ENCODE results near the gene MYH6. TPM values are rescaled to one million over a fixed set of nuclear protein-coding genes. Genes with fewer than 3 reads are reported as not detected.

MYH6 gene
- total RNA-seq, 2 donors from 2014 or later = 0.28 TPM; not detected in 1

DNA sequence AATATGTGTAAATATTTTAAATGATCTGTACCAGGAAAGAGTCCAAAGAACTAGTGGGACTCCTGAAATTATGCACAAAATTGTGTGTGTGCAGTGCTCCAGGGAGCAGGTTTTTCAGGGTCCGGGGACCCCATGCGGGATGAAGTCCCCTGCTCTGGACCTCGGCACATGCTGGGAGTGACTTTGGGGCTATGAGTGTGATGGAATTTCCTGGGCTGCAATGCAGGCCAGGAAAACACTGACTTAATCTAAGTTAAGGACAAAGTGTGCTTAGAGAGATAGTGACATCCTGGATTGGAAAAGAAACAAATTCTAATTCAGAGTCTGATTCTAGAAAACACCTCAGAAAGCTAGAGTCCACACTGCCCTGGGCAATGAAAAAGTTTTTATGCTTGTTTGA lies 6.2 kb upstream of the MYH6 start:
- no peaks in the 10 kb centered on the region for H3K4me1 Mint-ChIP-seq (ENCODE audit: low read depth in 2 of 2)
- H3K27ac Mint-ChIP-seq = no peak overlapping the region
- no peaks in the 10 kb centered on the region for H3K36me3 Mint-ChIP-seq
- H3K9me3 Mint-ChIP-seq = no peaks in the 10 kb centered on the region
- peaks cover 3 to 10% of the 10 kb centered on the region in 2 donors for H3K27me3 Mint-ChIP-seq
- ATAC-seq (no peak), DNase-seq (ENCODE audit: low spot score) (no peak)
- no peak overlapping the region for H3K4me3 Mint-ChIP-seq

DNA sequence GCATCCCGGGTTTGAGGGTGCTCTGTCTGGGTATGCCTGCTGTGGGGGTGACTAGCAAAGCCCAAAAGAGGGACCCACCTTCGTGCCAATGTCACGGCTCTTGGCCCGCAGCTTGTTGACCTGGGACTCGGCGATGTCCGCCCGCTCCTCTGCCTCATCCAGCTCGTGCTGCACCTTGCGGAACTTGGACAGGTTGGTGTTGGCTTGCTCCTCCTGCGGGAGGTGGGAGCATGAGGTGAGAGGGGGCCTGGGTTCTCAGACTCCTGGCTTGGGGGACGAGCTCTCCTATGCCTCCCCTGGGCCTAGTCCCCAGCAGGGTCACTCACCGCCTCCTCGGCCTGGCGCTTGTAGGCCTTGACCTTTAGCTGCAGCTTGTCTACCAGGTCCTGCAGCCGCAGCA lies 5.6 kb upstream of the MYH6 start:
- peaks cover 7 to 10% of the 10 kb centered on the region in 2 donors for H3K27me3 Mint-ChIP-seq
- H3K36me3 Mint-ChIP-seq = no peaks in the 10 kb centered on the region
- no peak for DNase-seq (ENCODE audit: low spot score)
- H3K4me1 Mint-ChIP-seq (ENCODE audit: low read depth in 2 of 2) = no peaks in the 10 kb centered on the region
- no peaks in the 10 kb centered on the region for H3K9me3 Mint-ChIP-seq
- no peak overlapping the region for H3K4me3 Mint-ChIP-seq
- no peak for ATAC-seq
- no peak overlapping the region for H3K27ac Mint-ChIP-seq

DNA sequence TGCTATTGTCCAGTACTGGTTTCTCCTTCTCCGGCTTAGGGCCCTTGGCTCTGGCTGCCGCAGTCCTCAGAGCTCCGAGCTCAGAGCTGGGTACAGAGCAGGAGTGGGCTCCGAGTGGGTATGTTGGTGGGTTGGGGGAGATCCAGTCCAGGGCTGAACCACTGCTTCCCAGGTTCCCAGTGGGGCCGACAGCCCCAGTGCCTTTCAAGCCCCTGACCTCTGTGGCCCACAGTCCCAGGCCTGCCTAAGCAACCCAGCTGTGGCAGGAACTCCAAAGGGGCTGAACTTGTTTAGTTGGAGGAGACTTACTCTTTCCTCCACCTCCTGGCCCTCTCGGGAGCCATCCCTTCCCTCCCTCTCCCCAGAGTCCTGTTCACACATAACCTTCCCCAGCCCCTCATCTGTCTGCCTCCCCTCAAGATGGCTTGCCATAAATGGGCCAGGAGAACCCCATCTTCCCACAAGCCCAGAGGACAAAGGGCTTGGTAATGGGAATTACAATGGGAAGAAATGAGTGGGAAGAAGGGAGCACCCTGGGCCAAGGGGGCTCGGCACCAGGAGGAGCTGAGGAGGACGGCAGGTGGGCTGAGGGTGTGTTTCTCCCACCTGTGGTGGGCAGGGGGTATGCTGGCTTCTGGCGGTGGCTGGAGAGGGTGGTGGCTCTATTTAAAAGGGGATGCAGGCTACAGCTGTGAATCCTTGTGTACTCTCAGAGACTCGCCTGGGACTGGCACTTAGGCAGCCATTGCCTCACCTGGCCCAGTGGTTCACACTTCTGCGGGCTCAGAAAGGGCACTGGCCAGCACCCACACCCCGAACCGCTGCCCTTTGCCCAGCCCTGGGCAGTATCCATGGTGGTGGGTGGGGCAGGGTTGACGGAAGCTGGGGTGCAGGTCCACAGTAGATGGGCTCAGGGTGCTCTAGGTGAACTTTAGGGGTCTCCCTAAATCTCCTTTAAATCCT lies 3.8 kb upstream of the MYH6 start:
- no peaks in the 10 kb centered on the region for H3K9me3 Mint-ChIP-seq
- ATAC-seq (no peak), DNase-seq (ENCODE audit: low spot score) (no peak)
- no peaks in the 10 kb centered on the region for H3K4me1 Mint-ChIP-seq (ENCODE audit: low read depth in 2 of 2)
- H3K27me3 Mint-ChIP-seq = peaks cover 9 to 17% of the 10 kb centered on the region in 2 donors
- H3K4me3 Mint-ChIP-seq = no peak overlapping the region
- H3K27ac Mint-ChIP-seq = no peak overlapping the region
- H3K36me3 Mint-ChIP-seq = no peaks in the 10 kb centered on the region

DNA sequence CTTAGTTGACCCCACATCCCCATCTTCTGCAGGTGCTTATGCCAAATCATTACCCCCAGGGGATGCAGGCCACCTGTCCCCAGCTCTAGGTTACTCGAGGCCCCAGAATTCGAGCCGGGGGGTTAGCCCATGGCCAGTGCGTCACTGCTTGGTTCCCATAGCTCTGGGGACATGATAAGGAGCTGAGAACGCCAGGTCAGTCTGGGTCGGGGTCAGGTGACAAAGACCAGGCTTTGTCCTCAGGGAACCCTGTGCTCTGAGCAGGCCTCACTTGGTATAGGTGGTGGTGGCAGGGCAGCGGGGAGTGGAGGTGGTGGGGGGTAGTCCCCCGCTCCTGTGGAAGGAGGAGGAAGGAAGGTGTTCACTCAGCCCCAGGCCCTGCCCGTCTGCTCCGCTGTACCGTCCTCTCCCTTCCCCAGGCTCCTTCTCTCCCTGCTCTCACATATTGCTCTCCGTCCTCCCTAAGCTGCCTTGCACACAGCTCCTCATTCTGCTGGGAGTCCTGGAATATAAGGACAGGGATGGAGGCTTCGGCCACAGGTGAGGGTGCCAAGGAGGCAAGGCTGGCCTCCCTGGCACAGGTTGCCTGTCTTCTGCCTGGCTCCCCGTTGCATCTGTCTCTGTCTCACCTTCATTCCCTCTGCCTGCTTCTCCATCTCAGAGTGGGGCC lies 2.0 kb upstream of the MYH6 start:
- H3K4me3 Mint-ChIP-seq = no peak overlapping the region
- H3K4me1 Mint-ChIP-seq (ENCODE audit: low read depth in 2 of 2) = no peaks in the 10 kb centered on the region
- no peaks in the 10 kb centered on the region for H3K36me3 Mint-ChIP-seq
- DNase-seq (ENCODE audit: low spot score) = no peak
- H3K9me3 Mint-ChIP-seq = no peaks in the 10 kb centered on the region
- H3K27ac Mint-ChIP-seq = no peak overlapping the region
- no peak for ATAC-seq
- H3K27me3 Mint-ChIP-seq = peaks cover 9 to 17% of the 10 kb centered on the region in 2 donors

DNA sequence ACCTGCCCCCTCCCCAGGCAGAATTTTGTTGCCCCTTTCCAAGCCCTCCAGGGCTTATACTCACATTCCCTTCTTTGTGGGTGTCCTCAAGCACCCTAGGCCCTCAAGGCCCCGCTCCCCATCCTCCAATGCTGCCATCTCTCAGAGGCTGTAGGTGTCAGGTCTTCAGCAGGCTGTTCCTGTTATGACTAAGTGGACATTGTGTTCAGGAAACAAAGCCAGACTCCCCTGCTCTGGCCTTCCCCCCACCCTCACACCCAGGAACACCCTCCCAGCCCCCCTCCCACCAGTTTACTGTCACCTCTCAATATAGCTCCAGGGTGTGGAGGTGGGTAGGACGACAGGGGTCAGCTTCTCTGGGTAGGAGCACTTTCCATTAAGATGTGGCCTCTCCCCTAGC lies 1.4 kb upstream of the MYH6 start:
- Mint-ChIP-seq H3K36me3 (no peaks in the 10 kb centered on the region), H3K27ac (no peak overlapping the region), H3K9me3 (no peaks in the 10 kb centered on the region), H3K4me3 (no peak overlapping the region), H3K4me1 (ENCODE audit: low read depth in 2 of 2) (no peaks in the 10 kb centered on the region), H3K27me3 (peaks cover 11 to 17% of the 10 kb centered on the region in 2 donors)
- DNase-seq (ENCODE audit: low spot score) (no peak), ATAC-seq (no peak)

DNA sequence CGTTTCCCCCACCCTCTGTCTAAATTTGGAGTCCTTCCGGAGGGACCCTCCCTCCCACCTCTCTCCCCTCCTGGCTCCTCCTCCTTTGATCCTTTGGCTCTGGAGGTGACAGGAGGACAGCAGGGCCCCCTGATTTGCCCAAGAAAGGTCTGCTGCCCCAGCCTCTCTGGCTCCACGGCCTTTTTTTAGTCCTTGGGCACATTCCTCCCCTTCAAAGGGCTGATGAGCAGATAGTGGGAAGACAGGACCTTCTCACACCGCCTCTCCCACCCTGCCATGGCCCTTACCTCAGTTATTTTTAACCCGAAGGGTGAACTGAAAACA lies 196 bp upstream of the MYH6 start:
- DNase-seq (ENCODE audit: low spot score) = no peak
- Mint-ChIP-seq H3K9me3 (no peaks in the 10 kb centered on the region), H3K4me3 (no peak overlapping the region), H3K36me3 (no peaks in the 10 kb centered on the region), H3K27ac (no peak overlapping the region), H3K4me1 (ENCODE audit: low read depth in 2 of 2) (no peaks in the 10 kb centered on the region), H3K27me3 (peaks cover 15 to 17% of the 10 kb centered on the region in 2 donors)
- ATAC-seq = no peak

- peaks cover 17% of the 10 kb centered on the region in 2 donors for H3K27me3 Mint-ChIP-seq
- no peak overlapping the region for H3K4me3 Mint-ChIP-seq
- no peaks in the 10 kb centered on the region for H3K36me3 Mint-ChIP-seq
- H3K4me1 Mint-ChIP-seq (ENCODE audit: low read depth in 2 of 2) = no peaks in the 10 kb centered on the region
- H3K27ac Mint-ChIP-seq = no peak overlapping the region
- no peak for ATAC-seq
- DNase-seq (ENCODE audit: low spot score) = no peak
- no peaks in the 10 kb centered on the region for H3K9me3 Mint-ChIP-seq
Measured at GRCh38 chr14:23406725-23407355, 1.2 kb downstream of the MYH6 start.

GRCh38 chr14:23406244-23406643 lies 1.8 kb downstream of the MYH6 start:
- Mint-ChIP-seq H3K27me3 (peaks cover 17% of the 10 kb centered on the region in 2 donors), H3K4me1 (ENCODE audit: low read depth in 2 of 2) (no peaks in the 10 kb centered on the region), H3K9me3 (no peaks in the 10 kb centered on the region), H3K4me3 (no peak overlapping the region), H3K36me3 (no peaks in the 10 kb centered on the region), H3K27ac (no peak overlapping the region)
- DNase-seq (ENCODE audit: low spot score) = no peak
- ATAC-seq = no peak

DNA sequence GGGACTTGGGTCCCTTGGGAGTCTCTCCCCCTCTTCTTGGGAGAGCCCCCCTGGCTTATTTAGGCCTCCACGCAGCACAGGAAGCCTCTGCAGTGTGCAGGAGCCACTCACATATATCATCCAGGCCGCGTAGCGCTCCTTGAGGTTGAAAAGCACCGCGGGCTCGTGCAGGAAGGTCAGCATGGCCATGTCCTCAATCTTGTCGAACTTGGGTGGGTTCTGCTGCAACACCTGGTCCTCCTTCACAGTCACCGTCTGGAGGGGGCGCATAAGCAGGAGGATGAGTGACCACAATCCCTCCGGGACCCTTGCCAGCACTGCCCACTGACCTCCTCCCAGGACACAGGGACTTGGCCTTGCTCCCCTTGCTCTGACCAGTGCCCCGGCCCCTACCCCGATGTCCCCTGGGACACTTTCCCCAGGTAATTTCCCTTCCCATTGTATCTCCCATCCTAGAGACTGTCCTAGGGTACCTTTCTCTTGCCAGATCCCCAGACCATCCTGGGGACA lies 2.5 kb downstream of the MYH6 start:
- Mint-ChIP-seq H3K9me3 (no peaks in the 10 kb centered on the region), H3K36me3 (no peaks in the 10 kb centered on the region), H3K4me3 (no peak overlapping the region), H3K27ac (no peak overlapping the region), H3K27me3 (peaks cover 11 to 14% of the 10 kb centered on the region in 2 donors), H3K4me1 (ENCODE audit: low read depth in 2 of 2) (no peaks in the 10 kb centered on the region)
- ATAC-seq (no peak), DNase-seq (ENCODE audit: low spot score) (no peak)

GRCh38 chr14:23405096-23405495 lies 3.0 kb downstream of the MYH6 start:
- Mint-ChIP-seq H3K4me3 (no peak overlapping the region), H3K4me1 (ENCODE audit: low read depth in 2 of 2) (no peaks in the 10 kb centered on the region), H3K27ac (no peak overlapping the region), H3K27me3 (peaks cover 8 to 14% of the 10 kb centered on the region in 2 donors), H3K9me3 (no peaks in the 10 kb centered on the region), H3K36me3 (no peaks in the 10 kb centered on the region)
- ATAC-seq (no peak), DNase-seq (ENCODE audit: low spot score) (no peak)

DNA sequence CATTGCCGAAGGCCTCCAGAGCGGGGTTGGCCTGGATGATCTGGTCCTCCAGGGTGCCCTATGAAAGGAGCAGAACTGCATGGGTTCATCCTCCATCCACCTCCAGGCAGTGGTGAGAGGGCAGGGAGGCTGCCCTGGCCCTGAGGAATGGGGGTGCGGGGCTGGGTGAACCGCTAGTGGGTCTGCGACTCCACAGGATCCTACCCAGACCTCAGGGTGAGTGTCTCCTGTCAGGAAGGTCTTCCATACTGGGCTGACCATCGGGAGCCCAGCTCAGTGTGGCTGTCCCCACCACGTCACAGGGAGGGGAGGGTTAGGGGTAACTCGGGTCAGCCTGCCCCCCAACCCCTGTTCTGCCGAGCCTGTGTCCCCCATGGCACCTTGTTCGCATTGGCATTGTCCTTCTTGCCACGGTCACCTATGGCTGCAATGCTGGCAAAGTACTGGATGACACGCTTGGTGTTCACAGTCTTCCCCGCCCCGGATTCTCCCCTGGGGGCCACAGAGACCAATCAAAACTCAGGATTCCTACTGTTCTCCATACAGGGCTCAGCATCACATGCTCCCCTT lies 3.7 kb downstream of the MYH6 start:
- Mint-ChIP-seq H3K4me1 (ENCODE audit: low read depth in 2 of 2) (no peaks in the 10 kb centered on the region), H3K9me3 (no peaks in the 10 kb centered on the region), H3K36me3 (no peaks in the 10 kb centered on the region), H3K4me3 (no peak overlapping the region), H3K27me3 (peaks cover 8 to 14% of the 10 kb centered on the region in 2 donors), H3K27ac (no peak overlapping the region)
- DNase-seq (ENCODE audit: low spot score) (no peak), ATAC-seq (no peak)

DNA sequence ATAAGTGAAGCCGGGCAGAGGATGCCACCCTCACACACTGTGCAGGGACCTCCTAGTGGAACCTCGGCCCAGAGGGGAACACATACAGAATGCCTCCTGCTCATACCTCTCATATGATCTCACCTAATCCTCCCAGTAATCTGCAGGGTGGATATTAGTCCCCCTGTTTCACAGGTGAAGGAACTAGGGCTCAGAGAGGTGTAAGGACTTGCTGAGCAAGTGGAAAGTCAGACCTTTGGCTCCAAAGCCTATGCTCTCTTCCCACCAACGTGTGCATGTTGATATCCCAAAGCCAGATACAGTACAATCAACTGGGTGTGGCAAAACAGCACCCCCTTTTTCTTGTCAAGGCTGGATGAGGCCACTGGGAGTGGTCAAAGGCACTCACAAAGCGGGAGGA lies 4.2 kb downstream of the MYH6 start:
- ATAC-seq = no peak
- Mint-ChIP-seq H3K4me1 (ENCODE audit: low read depth in 2 of 2) (no peaks in the 10 kb centered on the region), H3K4me3 (no peak overlapping the region), H3K27me3 (peaks cover 8 to 13% of the 10 kb centered on the region in 2 donors), H3K27ac (no peak overlapping the region), H3K9me3 (no peaks in the 10 kb centered on the region), H3K36me3 (no peaks in the 10 kb centered on the region)
- DNase-seq (ENCODE audit: low spot score) = no peak

DNA sequence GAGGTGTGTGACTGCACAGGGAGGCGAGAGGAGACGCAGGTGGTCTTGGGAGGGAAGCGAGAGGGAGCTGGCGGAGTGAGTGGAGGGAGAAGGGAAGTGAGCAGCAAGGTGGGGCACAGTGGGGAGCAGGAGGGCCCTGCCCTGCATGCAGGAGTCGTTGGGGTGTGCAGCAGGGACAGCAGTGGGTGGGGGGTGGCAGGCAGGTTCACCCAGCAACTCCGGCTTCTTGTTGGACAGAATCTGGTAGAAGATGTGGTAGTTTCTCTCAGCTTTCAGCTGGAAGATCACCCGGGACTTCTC lies 5.0 kb downstream of the MYH6 start:
- no peak overlapping the region for H3K27ac Mint-ChIP-seq
- H3K27me3 Mint-ChIP-seq = peaks cover 8 to 11% of the 10 kb centered on the region in 2 donors
- no peaks in the 10 kb centered on the region for H3K4me1 Mint-ChIP-seq (ENCODE audit: low read depth in 2 of 2)
- no peaks in the 10 kb centered on the region for H3K36me3 Mint-ChIP-seq
- ATAC-seq (no peak), DNase-seq (ENCODE audit: low spot score) (no peak)
- no peaks in the 10 kb centered on the region for H3K9me3 Mint-ChIP-seq
- no peak overlapping the region for H3K4me3 Mint-ChIP-seq

Data from natural killer cell treated with Interleukin-12 subunit alpha and Interleukin-12 subunit beta and Interleukin-15 and Interleukin-18, amount 100 ng/mL, for 72 hours (primary cell).